Parathyroid adenoma (tissue), 2 donors: ENCODE data around the gene SLC8A1.

Experiments used
- H2AFZ ChIP-seq: fragments of 300-600 bp; sonication (generic); one replicate; pipeline ENCODE4 v1.7.0; 2017; ENCODE audit warnings: antibody characterized with exemption, mild to moderate bottlenecking
- H3K27ac ChIP-seq: fragments of 300-600 bp; sonication (generic); one replicate; pipeline ENCODE4 v1.7.0; 2017
- H3K27me3 ChIP-seq: fragments of 300-600 bp; sonication (generic); one replicate; pipeline ENCODE4 v1.7.0; 2017; ENCODE audit warnings: low read length; ENCODE audit not compliant: control insufficient read depth, insufficient read depth
- H3K36me3 ChIP-seq: fragments of 300-600 bp; sonication (generic); one replicate; pipeline ENCODE4 v1.7.0; 2017; ENCODE audit warnings: low read length; ENCODE audit not compliant: control insufficient read depth, insufficient read depth
- H3K4me1 ChIP-seq: fragments of 300-600 bp; sonication (generic); one replicate; pipeline ENCODE4 v1.7.0; 2017; ENCODE audit warnings: control low read depth
- H3K4me2 ChIP-seq: fragments of 300-600 bp; sonication (generic); one replicate; pipeline ENCODE4 v1.7.0; 2017; ENCODE audit warnings: low read length
- H3K4me3 ChIP-seq: fragments of 300-600 bp; sonication (generic); one replicate; pipeline ENCODE4 v1.7.0; 2017; ENCODE audit warnings: low read depth, low read length
- H3K79me2 ChIP-seq: fragments of 300-600 bp; sonication (generic); one replicate; pipeline ENCODE4 v1.7.0; 2017; ENCODE audit warnings: control low read depth
- H3K9ac ChIP-seq: fragments of 300-600 bp; sonication (generic); one replicate; pipeline ENCODE4 v1.7.0; 2017; ENCODE audit warnings: mild to moderate bottlenecking
- H3K9me3 ChIP-seq: fragments of 300-600 bp; sonication (generic); one replicate; pipeline ENCODE4 v1.7.0; 2017; ENCODE audit warnings: low read length; ENCODE audit not compliant: control insufficient read depth
- TF ChIP-seq, protein P1 (sequence below): fragments of 300-600 bp; sonication (generic); IDR thresholded peaks from one replicate; pipeline ENCODE4 v1.7.0; 2017; ENCODE audit warnings: antibody characterized with exemption, mild to moderate bottlenecking
- donor health status: primary hyperparathyroidism.

SLC8A1 gene

DNA sequence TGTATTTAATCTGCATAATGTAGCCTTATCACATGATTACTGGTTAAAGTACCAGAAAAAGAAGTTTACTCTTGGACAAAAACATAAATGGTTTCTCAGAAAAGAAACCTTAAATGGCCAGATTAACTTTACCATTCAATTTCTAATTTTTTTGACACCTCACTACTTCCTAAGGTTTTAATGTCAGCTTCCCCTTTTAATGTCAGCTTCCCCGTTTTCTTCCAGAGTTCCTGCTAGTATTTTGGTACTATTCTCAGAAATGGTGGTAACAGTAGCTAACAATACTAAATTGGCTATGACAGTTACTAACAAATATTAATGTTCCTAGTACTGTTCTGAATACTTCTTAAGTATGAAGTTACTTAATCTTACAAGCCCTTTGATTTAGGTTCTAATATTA lies 22.4 kb upstream of the SLC8A1 start:
- Histone ChIP-seq H3K9ac (no peak overlapping the region), H3K27ac (no peak overlapping the region), H3K27me3 (no peaks in the 10 kb centered on the region), H3K4me1 (no peaks in the 10 kb centered on the region), H3K9me3 (no peaks in the 10 kb centered on the region), H3K4me3 (no peak overlapping the region), H3K4me2 (no peak overlapping the region), H3K36me3 (no peaks in the 10 kb centered on the region), H2AFZ (no peak overlapping the region), H3K79me2 (no peaks in the 10 kb centered on the region)
- TF ChIP-seq, protein P1, sequence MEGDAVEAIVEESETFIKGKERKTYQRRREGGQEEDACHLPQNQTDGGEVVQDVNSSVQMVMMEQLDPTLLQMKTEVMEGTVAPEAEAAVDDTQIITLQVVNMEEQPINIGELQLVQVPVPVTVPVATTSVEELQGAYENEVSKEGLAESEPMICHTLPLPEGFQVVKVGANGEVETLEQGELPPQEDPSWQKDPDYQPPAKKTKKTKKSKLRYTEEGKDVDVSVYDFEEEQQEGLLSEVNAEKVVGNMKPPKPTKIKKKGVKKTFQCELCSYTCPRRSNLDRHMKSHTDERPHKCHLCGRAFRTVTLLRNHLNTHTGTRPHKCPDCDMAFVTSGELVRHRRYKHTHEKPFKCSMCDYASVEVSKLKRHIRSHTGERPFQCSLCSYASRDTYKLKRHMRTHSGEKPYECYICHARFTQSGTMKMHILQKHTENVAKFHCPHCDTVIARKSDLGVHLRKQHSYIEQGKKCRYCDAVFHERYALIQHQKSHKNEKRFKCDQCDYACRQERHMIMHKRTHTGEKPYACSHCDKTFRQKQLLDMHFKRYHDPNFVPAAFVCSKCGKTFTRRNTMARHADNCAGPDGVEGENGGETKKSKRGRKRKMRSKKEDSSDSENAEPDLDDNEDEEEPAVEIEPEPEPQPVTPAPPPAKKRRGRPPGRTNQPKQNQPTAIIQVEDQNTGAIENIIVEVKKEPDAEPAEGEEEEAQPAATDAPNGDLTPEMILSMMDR: no peak

- Histone ChIP-seq H3K9me3 (no peaks in the 10 kb centered on the region), H3K4me1 (no peaks in the 10 kb centered on the region), H3K4me2 (no peak overlapping the region), H2AFZ (no peak overlapping the region), H3K27ac (no peak overlapping the region), H3K27me3 (no peaks in the 10 kb centered on the region), H3K79me2 (no peaks in the 10 kb centered on the region), H3K4me3 (no peak overlapping the region), H3K36me3 (no peaks in the 10 kb centered on the region), H3K9ac (no peak overlapping the region)
- TF ChIP-seq, protein P1: no peak
These were observed 20.0 kb upstream of the SLC8A1 start for GRCh38 chr2:40471866-40472265.

- Histone ChIP-seq H2AFZ (no peak overlapping the region), H3K4me1 (no peaks in the 10 kb centered on the region), H3K4me2 (no peak overlapping the region), H3K36me3 (no peaks in the 10 kb centered on the region), H3K9me3 (no peaks in the 10 kb centered on the region), H3K4me3 (no peak overlapping the region), H3K9ac (no peak overlapping the region), H3K27me3 (no peaks in the 10 kb centered on the region), H3K27ac (no peak overlapping the region), H3K79me2 (no peaks in the 10 kb centered on the region)
- TF ChIP-seq, protein P1: no peak
These were observed 19.2 kb upstream of the SLC8A1 start for GRCh38 chr2:40470822-40471813.

DNA sequence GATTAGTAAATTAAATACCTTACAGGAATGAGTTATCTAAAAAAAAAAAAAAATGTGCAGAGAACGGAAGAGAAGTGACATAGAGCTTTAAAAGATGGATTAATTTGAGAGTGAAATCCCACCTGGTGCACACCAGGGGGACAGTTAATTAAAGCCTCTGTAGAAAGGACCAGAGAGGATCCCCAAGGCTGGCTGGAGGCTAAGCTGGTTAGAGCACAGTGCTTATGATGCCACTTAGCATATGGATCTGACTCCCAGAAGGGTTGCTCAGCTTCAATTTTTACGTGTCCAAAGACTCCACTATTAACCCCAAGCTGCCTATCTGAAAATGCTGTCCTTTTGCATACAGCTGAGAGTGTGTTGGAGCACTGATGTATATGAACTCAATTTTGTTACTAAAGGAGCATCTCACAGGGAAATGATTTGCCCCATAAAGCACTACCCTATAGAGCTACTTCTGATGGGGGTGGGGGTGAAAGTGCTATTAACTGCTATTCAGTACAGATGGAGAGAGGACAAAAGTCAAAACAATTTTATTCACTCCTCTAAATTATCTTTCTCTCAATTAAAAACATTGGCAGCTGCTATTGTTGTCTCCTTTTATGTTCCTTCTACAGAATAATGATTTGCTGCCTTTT lies 15.2 kb upstream of the SLC8A1 start:
- Histone ChIP-seq H3K4me2 (no peak overlapping the region), H3K79me2 (no peaks in the 10 kb centered on the region), H3K27ac (no peak overlapping the region), H3K27me3 (no peaks in the 10 kb centered on the region), H3K36me3 (no peaks in the 10 kb centered on the region), H3K9ac (no peak overlapping the region), H3K4me3 (no peak overlapping the region), H3K4me1 (no peaks in the 10 kb centered on the region), H3K9me3 (no peaks in the 10 kb centered on the region), H2AFZ (no peak overlapping the region)
- TF ChIP-seq, protein P1: no peak
